ENCODE results near the gene GPR61. TPM values are rescaled to one million over a fixed set of nuclear protein-coding genes. Genes with fewer than 3 reads are reported as not detected.

GPR61 gene
- total and polyA plus RNA-seq, 12 donors: 0.11 to 4.9 (median 0.63) TPM; not detected in 2

DNA sequence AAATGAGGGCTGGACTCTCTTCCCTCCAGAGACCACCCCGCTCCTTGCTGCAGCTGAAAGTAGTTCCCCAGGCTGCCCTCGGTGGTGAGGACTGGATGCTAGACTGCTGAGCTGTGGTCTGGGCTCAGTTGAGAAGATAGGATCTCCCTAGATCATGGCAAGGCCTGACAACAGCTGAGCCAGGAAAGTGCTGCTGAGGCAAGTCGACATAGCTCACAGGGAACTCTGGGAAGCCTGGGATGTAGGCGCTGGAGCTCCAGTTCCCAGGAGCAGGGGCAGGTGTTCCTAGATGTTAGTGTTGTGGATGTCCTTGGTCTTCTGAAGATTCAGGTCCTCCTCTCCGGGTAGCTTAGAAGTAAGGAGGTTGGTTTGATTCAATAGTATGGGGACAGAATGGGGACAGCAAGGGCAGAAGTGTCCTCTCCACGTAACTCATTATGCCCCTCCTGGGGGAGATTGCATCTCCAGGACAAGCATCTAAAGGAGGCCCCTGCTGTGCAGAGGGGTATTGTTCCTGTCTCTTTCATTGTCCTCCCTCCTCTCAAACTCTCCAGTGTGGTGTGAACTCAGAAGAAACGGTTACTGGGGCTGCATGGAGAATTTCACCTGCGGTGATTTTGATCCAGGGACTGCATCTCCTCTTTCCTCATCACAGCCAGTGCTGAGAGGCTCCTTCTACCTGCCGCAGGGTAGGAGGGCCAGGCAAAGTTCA is 42.1 kb upstream of the GPR61 start:
- peaks cover 0 to 26% of the 10 kb centered on the region in 2 donors for H3K36me3 ChIP-seq (replicated peaks in 1 of 2)
- H3K27me3 ChIP-seq: no peaks in the 10 kb centered on the region
- WGBS, 4 donors: 55 to 68% (median 63%) methylated on average over 8 to 9 of the region's 9 CpGs
- H3K4me1 ChIP-seq (replicated peaks in 1 of 2): peaks cover 23 to 41% of the 10 kb centered on the region in 2 donors
- H3K27ac ChIP-seq: no peak overlapping the region
- DNase-seq: no peak
- H3K4me3 ChIP-seq: no peak overlapping the region
- H3K9me3 ChIP-seq (replicated peaks in 1 of 3): no peaks in the 10 kb centered on the region
- intact Hi-C loops (cut with DNase I): loop anchor here in 1 of 2 donors (2.0 kb wide), 1 partner anchor 31 kb away; no protein-coding TSS in a partner anchor
- no peak for TF ChIP-seq POLR2A (IDR thresholded peaks at IDR 0.05)
- TF ChIP-seq, protein P1, sequence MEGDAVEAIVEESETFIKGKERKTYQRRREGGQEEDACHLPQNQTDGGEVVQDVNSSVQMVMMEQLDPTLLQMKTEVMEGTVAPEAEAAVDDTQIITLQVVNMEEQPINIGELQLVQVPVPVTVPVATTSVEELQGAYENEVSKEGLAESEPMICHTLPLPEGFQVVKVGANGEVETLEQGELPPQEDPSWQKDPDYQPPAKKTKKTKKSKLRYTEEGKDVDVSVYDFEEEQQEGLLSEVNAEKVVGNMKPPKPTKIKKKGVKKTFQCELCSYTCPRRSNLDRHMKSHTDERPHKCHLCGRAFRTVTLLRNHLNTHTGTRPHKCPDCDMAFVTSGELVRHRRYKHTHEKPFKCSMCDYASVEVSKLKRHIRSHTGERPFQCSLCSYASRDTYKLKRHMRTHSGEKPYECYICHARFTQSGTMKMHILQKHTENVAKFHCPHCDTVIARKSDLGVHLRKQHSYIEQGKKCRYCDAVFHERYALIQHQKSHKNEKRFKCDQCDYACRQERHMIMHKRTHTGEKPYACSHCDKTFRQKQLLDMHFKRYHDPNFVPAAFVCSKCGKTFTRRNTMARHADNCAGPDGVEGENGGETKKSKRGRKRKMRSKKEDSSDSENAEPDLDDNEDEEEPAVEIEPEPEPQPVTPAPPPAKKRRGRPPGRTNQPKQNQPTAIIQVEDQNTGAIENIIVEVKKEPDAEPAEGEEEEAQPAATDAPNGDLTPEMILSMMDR (IDR thresholded peaks at IDR 0.05): no peak

GRCh38 chr1:109498161-109498801 is 41.4 kb upstream of the GPR61 start:
- intact Hi-C loops (cut with DNase I): no loop called here
- DNase-seq: peak in 5 of 7 donors; percentile 33 to 76 (median 45)
- TF ChIP-seq, protein P1 (IDR thresholded peaks at IDR 0.05): peak; percentile 18 to 65 (median 54)
- TF ChIP-seq POLR2A (IDR thresholded peaks at IDR 0.05): no peak
- Histone ChIP-seq H3K27ac (peak overlapping the region in 1 of 5 donors; percentile 65), H3K9me3 (replicated peaks in 1 of 3) (no peaks in the 10 kb centered on the region), H3K27me3 (no peaks in the 10 kb centered on the region), H3K4me1 (replicated peaks in 1 of 2) (peaks cover 23 to 40% of the 10 kb centered on the region in 2 donors), H3K4me3 (no peak overlapping the region), H3K36me3 (replicated peaks in 1 of 2) (peaks cover 0 to 26% of the 10 kb centered on the region in 2 donors)
- WGBS, 4 donors: 67 to 82% (median 71%) methylated on average over 5 to 12 of the region's 12 CpGs

DNA sequence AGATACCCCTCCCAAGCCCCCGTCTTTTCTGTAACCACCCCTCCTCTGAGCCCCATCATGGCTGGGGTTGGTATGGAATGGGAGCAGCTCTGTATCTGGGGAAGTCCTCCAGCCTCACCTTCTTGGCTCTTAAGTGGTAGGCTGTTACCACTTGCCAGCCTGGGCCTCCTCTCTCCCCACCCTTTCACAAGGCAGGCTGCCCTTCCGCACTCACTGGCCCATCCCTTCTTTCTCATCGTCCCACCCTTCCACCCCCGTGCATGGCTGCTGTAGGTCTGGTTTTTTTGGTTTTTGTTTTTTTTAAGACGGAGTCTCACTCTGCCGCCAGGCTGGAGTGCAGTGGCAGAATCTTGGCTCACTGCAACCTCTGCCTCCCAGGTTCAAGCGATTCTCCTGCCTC is 40.6 kb upstream of the GPR61 start:
- no peaks in the 10 kb centered on the region for H3K27me3 ChIP-seq
- no peak overlapping the region for H3K4me3 ChIP-seq
- TF ChIP-seq, protein P1 (IDR thresholded peaks at IDR 0.05): no peak
- TF ChIP-seq POLR2A (IDR thresholded peaks at IDR 0.05): no peak
- intact Hi-C loops (cut with DNase I): no loop called here
- peaks cover 0 to 26% of the 10 kb centered on the region in 2 donors for H3K36me3 ChIP-seq (replicated peaks in 1 of 2)
- 73 to 83% (median 78%) methylated on average over 7 of the region's 7 CpGs for WGBS, 4 donors
- peak overlapping the region in 3 of 5 donors; percentile 36 to 74 (median 65) for H3K27ac ChIP-seq
- H3K9me3 ChIP-seq (replicated peaks in 1 of 3): no peaks in the 10 kb centered on the region
- H3K4me1 ChIP-seq (replicated peaks in 1 of 2): peaks cover 23 to 35% of the 10 kb centered on the region in 2 donors
- DNase-seq: no peak
